Subcutaneous adipose tissue (tissue), 4 donors: ENCODE measurements around the gene RASL12. TPM values are rescaled to one million over a fixed set of nuclear protein-coding genes. Genes with fewer than 3 reads are reported as not detected.

ENCODE experiments used
- small RNA-seq: library from RNA; depleted of rRNA; stranded (forward); fragments of <200 nt; gene quantifications from one replicate; pipeline ENCODE3, GENCODE V24; 2016
- total RNA-seq, 4 donors: library from RNA; depleted of rRNA; stranded (reverse); fragments of >200 nt; gene quantifications; one replicate each; pipeline ENCODE4 v1.1.0, GENCODE V29; 2016
- TF ChIP-seq, protein P1 (sequence below): fragments of 450-650 bp; IDR thresholded peaks from one replicate; pipeline ENCODE4 v1.5.1; 2016; ENCODE audit warnings: low read depth, mild to moderate bottlenecking, control low read depth, antibody characterized with exemption, moderate library complexity

The RASL12 gene
- total RNA-seq, 4 donors from 2014 or later, result 2.6 to 13.6 (median 7.7) TPM

DNA sequence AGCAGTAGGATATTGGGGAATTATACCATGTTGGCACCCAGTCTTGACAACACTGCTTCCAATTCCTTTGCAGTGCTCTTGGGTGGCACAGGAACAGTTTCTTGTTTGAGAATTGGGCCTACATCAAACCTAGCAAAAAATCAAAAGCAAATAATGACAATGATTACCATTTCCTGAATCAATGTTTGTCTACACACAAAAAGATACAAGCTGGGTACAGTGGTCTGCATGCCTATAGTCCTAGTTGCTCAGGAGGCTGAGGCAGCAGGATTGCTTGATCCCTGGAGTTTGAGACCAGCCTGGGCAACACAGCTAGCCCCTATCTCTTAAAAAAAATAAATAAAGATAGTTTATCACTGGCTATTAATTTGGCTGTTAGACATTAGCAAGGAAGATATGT is 46.3 kb downstream of the RASL12 start:
- TF ChIP-seq, protein P1, sequence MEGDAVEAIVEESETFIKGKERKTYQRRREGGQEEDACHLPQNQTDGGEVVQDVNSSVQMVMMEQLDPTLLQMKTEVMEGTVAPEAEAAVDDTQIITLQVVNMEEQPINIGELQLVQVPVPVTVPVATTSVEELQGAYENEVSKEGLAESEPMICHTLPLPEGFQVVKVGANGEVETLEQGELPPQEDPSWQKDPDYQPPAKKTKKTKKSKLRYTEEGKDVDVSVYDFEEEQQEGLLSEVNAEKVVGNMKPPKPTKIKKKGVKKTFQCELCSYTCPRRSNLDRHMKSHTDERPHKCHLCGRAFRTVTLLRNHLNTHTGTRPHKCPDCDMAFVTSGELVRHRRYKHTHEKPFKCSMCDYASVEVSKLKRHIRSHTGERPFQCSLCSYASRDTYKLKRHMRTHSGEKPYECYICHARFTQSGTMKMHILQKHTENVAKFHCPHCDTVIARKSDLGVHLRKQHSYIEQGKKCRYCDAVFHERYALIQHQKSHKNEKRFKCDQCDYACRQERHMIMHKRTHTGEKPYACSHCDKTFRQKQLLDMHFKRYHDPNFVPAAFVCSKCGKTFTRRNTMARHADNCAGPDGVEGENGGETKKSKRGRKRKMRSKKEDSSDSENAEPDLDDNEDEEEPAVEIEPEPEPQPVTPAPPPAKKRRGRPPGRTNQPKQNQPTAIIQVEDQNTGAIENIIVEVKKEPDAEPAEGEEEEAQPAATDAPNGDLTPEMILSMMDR, result no peak

DNA sequence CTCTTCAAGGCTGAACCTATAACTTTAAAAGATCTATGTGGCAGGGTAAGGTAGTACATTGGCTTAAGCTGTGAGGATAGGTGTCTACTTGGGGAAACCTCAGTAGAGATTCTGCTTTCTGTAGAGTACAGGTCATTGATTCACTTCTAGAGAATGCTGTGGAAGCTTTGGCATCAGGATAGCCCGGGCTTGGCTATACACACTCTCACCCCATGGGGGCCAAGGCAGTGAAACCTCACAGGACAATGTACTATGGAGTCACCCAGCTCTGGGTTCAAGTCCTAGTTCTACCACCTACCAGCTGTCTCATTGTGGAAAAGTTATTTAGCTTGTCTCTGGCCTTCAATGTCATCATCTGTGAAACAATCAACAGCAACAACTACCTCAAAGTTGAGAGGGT is 47.4 kb downstream of the RASL12 start:
- TF ChIP-seq, protein P1, result no peak

DNA sequence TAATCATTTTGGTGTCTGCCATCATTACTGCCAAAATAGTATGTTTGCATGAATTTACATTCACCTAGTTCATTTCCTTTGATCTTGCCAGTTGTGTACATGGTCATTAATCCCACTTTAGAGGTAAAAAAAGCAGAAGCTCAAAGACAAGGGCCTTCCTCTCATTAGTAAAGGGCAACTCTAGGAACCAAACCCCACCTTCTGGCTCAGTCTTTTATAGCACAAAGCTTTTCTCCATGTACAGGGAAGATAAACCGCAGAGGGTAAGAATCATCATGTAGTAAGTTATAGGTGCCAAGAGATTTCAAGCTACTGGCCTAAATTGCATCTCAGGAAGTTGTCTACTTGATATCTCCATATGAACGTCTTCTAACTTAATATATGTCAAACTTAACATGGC is 58.8 kb downstream of the RASL12 start:
- TF ChIP-seq, protein P1, result no peak

DNA sequence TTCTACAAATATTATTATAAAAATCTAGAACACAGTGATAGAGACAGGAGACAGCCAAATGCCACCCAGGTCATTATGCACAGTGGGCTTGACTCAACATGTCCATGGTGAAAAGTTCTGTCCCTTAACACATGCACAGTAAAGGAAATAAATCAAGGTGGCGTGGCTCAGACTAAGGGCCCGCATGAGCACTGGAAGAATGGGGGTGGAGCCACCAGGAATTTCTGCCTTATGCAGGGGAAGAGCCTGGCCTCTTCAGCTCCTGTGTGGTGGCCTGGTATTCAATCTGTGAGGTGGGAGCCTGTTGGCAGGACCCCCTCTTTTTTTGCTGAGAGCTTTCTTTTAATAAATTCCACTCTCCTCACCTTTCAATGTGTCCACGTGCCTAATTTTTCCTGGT is 60.9 kb downstream of the RASL12 start:
- TF ChIP-seq, protein P1, result no peak

DNA sequence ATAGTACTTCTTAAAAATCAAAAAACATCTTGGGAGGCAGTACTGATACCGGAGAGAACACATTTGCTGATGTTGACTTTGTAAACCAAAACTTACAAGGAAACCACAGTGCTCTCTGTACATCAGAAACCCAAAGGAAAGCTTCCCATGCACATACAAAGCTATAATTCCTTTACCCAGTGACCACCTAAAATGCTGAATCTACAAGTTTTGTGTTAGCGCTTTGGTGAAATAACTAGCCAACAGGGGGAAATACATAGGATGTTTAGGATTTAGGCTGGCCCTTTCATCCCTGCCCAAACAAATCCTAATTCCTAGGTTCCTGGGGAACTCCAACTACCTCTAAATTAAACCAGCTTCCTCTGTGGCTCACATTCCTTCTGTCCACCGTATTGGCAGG is 62.8 kb downstream of the RASL12 start:
- TF ChIP-seq, protein P1, result no peak

Small RNAs within 50 kb of the gene (small RNA-seq; reads per million reads assigned to genes)
- not detected for gene AC013553.1

Other genes with a start within 250 kb of the RASL12 start
- gene PIF1, start 242.3 kb downstream of the RASL12 start, total RNA-seq, result 1 to 10 TPM in 3 of 4 donors, under 1 TPM in 1; 0.16 to 4.0 (median 2.5) TPM
- gene PLEKHO2, start 226.1 kb downstream of the RASL12 start, total RNA-seq, result 10 to 100 TPM; 31.3 to 54.7 (median 36.5) TPM
- 10 to 100 TPM; 13.8 to 27.3 (median 15.2) TPM for gene ANKDD1A, start 156.1 kb downstream of the RASL12 start, total RNA-seq
- gene SPG21, start 78.1 kb downstream of the RASL12 start, total RNA-seq, result 100 to 1,000 TPM in 1 of 4 donors, 10 to 100 TPM in 3; 89.7 to 127 (median 94.8) TPM
- 10 to 100 TPM; 18.3 to 29.0 (median 23.7) TPM for gene MTFMT, start 38.4 kb downstream of the RASL12 start, total RNA-seq
- gene SLC51B, start 22.6 kb downstream of the RASL12 start, total RNA-seq, result not detected
- gene KBTBD13, start 8.8 kb upstream of the RASL12 start, total RNA-seq, result not detected
- gene UBAP1L, start 47.2 kb upstream of the RASL12 start, total RNA-seq, result 1 to 10 TPM; 1.3 to 5.7 (median 3.1) TPM
- gene PDCD7, start 65.8 kb upstream of the RASL12 start, total RNA-seq, result 10 to 100 TPM; 11.9 to 21.1 (median 17.9) TPM
- gene CLPX, start 117.4 kb upstream of the RASL12 start, total RNA-seq, result 10 to 100 TPM; 49.6 to 79.5 (median 71.9) TPM
- 100 to 1,000 TPM in 2 of 4 donors, 10 to 100 TPM in 2; 46.5 to 223 (median 111) TPM for gene CILP, start 143.5 kb upstream of the RASL12 start, total RNA-seq
- 10 to 100 TPM in 2 of 4 donors, 1 to 10 TPM in 2; 8.1 to 13.4 (median 11.0) TPM for gene PARP16, start 218.9 kb upstream of the RASL12 start, total RNA-seq
- not detected for gene RNU5A-1, start 228.1 kb upstream of the RASL12 start, total RNA-seq
- not detected for gene RNU5B-1, start 236.7 kb upstream of the RASL12 start, total RNA-seq